HEK293 (cell line): ENCODE results near the gene EGR2.
"Not testable (repeated sequence)": the region's sequence is repeated elsewhere in the genome, so short reads cannot be mapped to it uniquely, and the experiment has no call there.

Source experiments
- CTCF ChIA-PET: fragments of 350-600 bp; formaldehyde crosslinking; extraction: SDS; loops from one replicate; lab custom pipeline; 2021; ENCODE audit warnings: antibody characterized with exemption; lab: Yijun Ruan, JAX
- POLR2A ChIA-PET: fragments of 300-600 bp; formaldehyde crosslinking; extraction: SDS; loops from one replicate; lab custom pipeline; 2020; ENCODE audit warnings: antibody characterized with exemption, inconsistent platforms; lab: Yijun Ruan, JAX
- H3K27ac ChIP-seq: fragments of 200-500 bp; sonication (Bioruptor generic); 2 replicates; pipeline ENCODE4 v1.5.1; 2014; ENCODE audit warnings: low read depth, low read length, control low read depth, inconsistent platforms; ENCODE audit errors: extremely low read depth
- H3K36me3 ChIP-seq, 2 experiments: fragments of 200-500 bp in 1 of 2; sonication (Bioruptor generic) in 1 of 2; 1 replicate in 1 of 2; 2 replicates in 1 of 2; pipeline ENCODE4 v1.5.1; 2014 to 2017; ENCODE audit warnings: inconsistent platforms in 2 of 2, low read length in 2 of 2; ENCODE audit not compliant: control insufficient read depth in 2 of 2, insufficient read depth in 1 of 2
- H3K4me1 ChIP-seq: fragments of 200-500 bp; sonication (Bioruptor generic); 2 replicates; pipeline ENCODE4 v1.5.1; 2014; ENCODE audit warnings: mild to moderate bottlenecking, low read length, inconsistent platforms; ENCODE audit not compliant: control insufficient read depth, insufficient read depth
- H3K4me3 ChIP-seq: 2 replicates; pipeline ENCODE4 v1.5.1; 2011; ENCODE audit warnings: low read depth, mild to moderate bottlenecking, control low read depth, low read length, moderate library complexity
- H3K9me3 ChIP-seq: fragments of 200-500 bp; sonication (Bioruptor generic); 2 replicates; pipeline ENCODE4 v1.5.1; 2014; ENCODE audit warnings: low read depth, low read length, inconsistent platforms; ENCODE audit not compliant: control insufficient read depth, insufficient read depth
- MZF1 ChIP-seq: fragments of 450-650 bp; formaldehyde crosslinking; IDR thresholded peaks from 2 replicates; pipeline ENCODE4 v1.5.1; 2017; ENCODE audit warnings: missing biosample characterization, missing genetic modification characterization, borderline replicate concordance
- TSHZ1 ChIP-seq: fragments of 450-650 bp; formaldehyde crosslinking; IDR thresholded peaks from 2 replicates; pipeline ENCODE4 v1.5.1; 2016; ENCODE audit warnings: missing biosample characterization, missing genetic modification characterization, borderline replicate concordance
- ZBTB11 ChIP-seq: fragments of 450-650 bp; formaldehyde crosslinking; conservative IDR thresholded peaks from 2 replicates; pipeline ENCODE4 v1.5.1; 2016; ENCODE audit warnings: low read depth, missing biosample characterization, missing genetic modification characterization
- ZNF146 ChIP-seq: fragments of 450-650 bp; formaldehyde crosslinking; IDR thresholded peaks from 2 replicates; pipeline ENCODE4 v1.5.1; 2016; ENCODE audit warnings: missing biosample characterization, missing genetic modification characterization
- ZNF155 ChIP-seq: fragments of 450-650 bp; formaldehyde crosslinking; IDR thresholded peaks from 2 replicates; pipeline ENCODE4 v1.5.1; 2016; ENCODE audit warnings: missing biosample characterization, missing genetic modification characterization
- ZNF175 ChIP-seq: fragments of 450-650 bp; formaldehyde crosslinking; IDR thresholded peaks from 2 replicates; pipeline ENCODE4 v1.5.1; 2016; ENCODE audit warnings: missing biosample characterization, missing genetic modification characterization
- ZNF274 ChIP-seq, 2 experiments: fragments of 200-500 bp in 1 of 2; fragments of 450-650 bp in 1 of 2; sonication (Bioruptor generic) in 1 of 2; formaldehyde crosslinking in 1 of 2; IDR thresholded peaks; 2 replicates each; pipeline versions ENCODE4 v1.5.1 to v1.6.1; 2014 to 2016; ENCODE audit warnings: borderline replicate concordance in 1 of 2, inconsistent platforms in 1 of 2, low read length in 1 of 2, missing biosample characterization in 1 of 2, missing genetic modification characterization in 1 of 2
- ZNF280D ChIP-seq: fragments of 450-650 bp; formaldehyde crosslinking; IDR thresholded peaks from 2 replicates; pipeline ENCODE4 v1.5.1; 2016; ENCODE audit warnings: missing biosample characterization, missing genetic modification characterization
- ZNF513 ChIP-seq: fragments of 450-650 bp; IDR thresholded peaks from 2 replicates; pipeline ENCODE4 v1.5.1; 2018; ENCODE audit warnings: missing biosample characterization, missing genetic modification characterization
- ZNF521 ChIP-seq: fragments of 450-650 bp; formaldehyde crosslinking; IDR thresholded peaks from 2 replicates; pipeline ENCODE4 v1.5.1; 2017; ENCODE audit warnings: missing biosample characterization, mild to moderate bottlenecking, missing genetic modification characterization
- ZNF596 ChIP-seq: fragments of 450-650 bp; IDR thresholded peaks from 2 replicates; pipeline ENCODE4 v1.5.0; 2018; ENCODE audit warnings: missing biosample characterization, mild to moderate bottlenecking, missing genetic modification characterization, moderate library complexity
- ZNF704 ChIP-seq: fragments of 450-650 bp; formaldehyde crosslinking; IDR thresholded peaks from 2 replicates; pipeline ENCODE4 v1.5.1; 2016; ENCODE audit warnings: missing biosample characterization, missing genetic modification characterization

The EGR2 gene

GRCh38 chr10:62788861-62789467 lies 27.2 kb downstream of the EGR2 start:
- CTCF ChIA-PET: interaction anchor here (1.0 kb wide), 1 partner anchor 234 kb away, joined by 3 read pairs; no protein-coding TSS in a partner anchor
- Histone ChIP-seq H3K4me3 (no peak overlapping the region), H3K4me1 (no peaks in the 10 kb centered on the region), H3K9me3 (no peaks in the 10 kb centered on the region), H3K27ac (no peak overlapping the region), H3K36me3 (no peaks in the 10 kb centered on the region)
- TF ChIP-seq ZNF155 (tag by site-specific recombination) (no peak), ZNF521 (tag by site-specific recombination) (no peak), ZBTB11 (tag by site-specific recombination) (no peak), MZF1 (no peak), ZNF704 (no peak), ZNF175 (no peak), ZNF274 (IDR thresholded peaks at IDR 0.05; ENCODE audit: low read length) (no peak), ZNF274 (tag by site-specific recombination; IDR thresholded peaks at IDR 0.05; ENCODE audit: borderline replicate concordance) (no peak), TSHZ1 (tag by site-specific recombination) (no peak), ZNF513 (tag by site-specific recombination) (no peak), ZNF596 (tag by site-specific recombination) (no peak)
- POLR2A ChIA-PET: no interaction called here

- H3K27ac ChIP-seq, H3K4me3 ChIP-seq, H3K4me1 ChIP-seq, CTCF ChIA-PET, H3K36me3 ChIP-seq, H3K9me3 ChIP-seq, POLR2A ChIA-PET: not testable (repeated sequence)
- peak; percentile 88 for TF ChIP-seq ZNF146 (tag by site-specific recombination)
- peak; percentile 51; the same call in 1 of the 2 replicates for TF ChIP-seq ZNF280D (tag by site-specific recombination)
These were observed 27.9 kb downstream of the EGR2 start for GRCh38 chr10:62788285-62788684.

GRCh38 chr10:62784537-62784936 lies 31.6 kb downstream of the EGR2 start:
- H3K4me3 ChIP-seq, POLR2A ChIA-PET, H3K36me3 ChIP-seq, H3K4me1 ChIP-seq, H3K9me3 ChIP-seq, CTCF ChIA-PET, H3K27ac ChIP-seq: not testable (repeated sequence)
